ENCODE results near the gene OPCML.

OPCML gene

GRCh38 chr11:132999031-132999430, 533.3 kb downstream of the OPCML start:
- no peak for DNase-seq (ENCODE audit: low read depth in 1 of 2, low spot score in 1 of 2)

GRCh38 chr11:132997396-132997795, 534.9 kb downstream of the OPCML start:
- DNase-seq (ENCODE audit: low read depth in 1 of 2, low spot score in 1 of 2): no peak

- DNase-seq (ENCODE audit: low read depth in 1 of 2, low spot score in 1 of 2): no peak
These were observed 537.3 kb downstream of the OPCML start for GRCh38 chr11:132994966-132995365.

- DNase-seq (ENCODE audit: low read depth in 1 of 2, low spot score in 1 of 2): no peak
These were observed 538.3 kb downstream of the OPCML start for GRCh38 chr11:132993991-132994502.

GRCh38 chr11:132992838-132993631, 539.3 kb downstream of the OPCML start:
- DNase-seq (ENCODE audit: low read depth in 1 of 2, low spot score in 1 of 2): no peak

GRCh38 chr11:132988411-132988810, 543.9 kb downstream of the OPCML start:
- no peak for DNase-seq (ENCODE audit: low read depth in 1 of 2, low spot score in 1 of 2)

GRCh38 chr11:132987936-132988335, 544.4 kb downstream of the OPCML start:
- DNase-seq (ENCODE audit: low read depth in 1 of 2, low spot score in 1 of 2): no peak

- DNase-seq (ENCODE audit: low read depth in 1 of 2, low spot score in 1 of 2): no peak
These were observed 548.7 kb downstream of the OPCML start for GRCh38 chr11:132983641-132983978.

GRCh38 chr11:132982772-132983640, 549.3 kb downstream of the OPCML start:
- DNase-seq (ENCODE audit: low read depth in 1 of 2, low spot score in 1 of 2): no peak

- DNase-seq (ENCODE audit: low read depth in 1 of 2, low spot score in 1 of 2): no peak
These were observed 551.0 kb downstream of the OPCML start for GRCh38 chr11:132981131-132981956.

GRCh38 chr11:132980670-132981069, 551.6 kb downstream of the OPCML start:
- DNase-seq (ENCODE audit: low read depth in 1 of 2, low spot score in 1 of 2): no peak

GRCh38 chr11:132977746-132978145, 554.6 kb downstream of the OPCML start:
- no peak for DNase-seq (ENCODE audit: low read depth in 1 of 2, low spot score in 1 of 2)

- no peak for DNase-seq (ENCODE audit: low read depth in 1 of 2, low spot score in 1 of 2)
These were observed 555.1 kb downstream of the OPCML start for GRCh38 chr11:132977241-132977640.

- no peak for DNase-seq (ENCODE audit: low read depth in 1 of 2, low spot score in 1 of 2)
These were observed 556.2 kb downstream of the OPCML start for GRCh38 chr11:132976115-132976514.

- DNase-seq (ENCODE audit: low read depth in 1 of 2, low spot score in 1 of 2): no peak
These were observed 558.6 kb downstream of the OPCML start for GRCh38 chr11:132973686-132974085.

GRCh38 chr11:132972565-132972964, 559.7 kb downstream of the OPCML start:
- DNase-seq (ENCODE audit: low read depth in 1 of 2, low spot score in 1 of 2): no peak

GRCh38 chr11:132971351-132971750, 561.0 kb downstream of the OPCML start:
- no peak for DNase-seq (ENCODE audit: low read depth in 1 of 2, low spot score in 1 of 2)

GRCh38 chr11:132969892-132970291, 562.4 kb downstream of the OPCML start:
- DNase-seq (ENCODE audit: low read depth in 1 of 2, low spot score in 1 of 2): no peak

GRCh38 chr11:132962041-132962440, 570.3 kb downstream of the OPCML start:
- DNase-seq (ENCODE audit: low read depth in 1 of 2, low spot score in 1 of 2): no peak

GRCh38 chr11:132961453-132961852, 570.8 kb downstream of the OPCML start:
- DNase-seq (ENCODE audit: low read depth in 1 of 2, low spot score in 1 of 2): no peak
